GM23338 (cell line): ENCODE results near the gene WDR62. TPM values are rescaled to one million over a fixed set of nuclear protein-coding genes. Genes with fewer than 3 reads are reported as not detected.

Source experiments
- ATAC-seq: fragments of 200-7000 bp; cut with Tn5 transposase; 3 replicates; pipeline ENCODE4 v1.9.1; 2020
- DNase-seq: peaks from one replicate; pipeline ENCODE4 v3.0.0-alpha.2; 2015; ENCODE audit warnings: low spot score
- H2AFZ ChIP-seq: fragments of 200-600 bp; sonication (generic); 2 replicates; pipeline ENCODE4 v1.8.0; 2016; ENCODE audit warnings: antibody characterized with exemption, mild to moderate bottlenecking, moderate library complexity
- H3F3A ChIP-seq: fragments of 200-600 bp; sonication (generic); replicated peaks from 2 replicates; pipeline ENCODE4 v1.8.0; 2017; ENCODE audit warnings: antibody characterized with exemption, mixed run types, low read depth
- H3K27ac ChIP-seq: fragments of 200-600 bp; sonication (generic); 2 replicates; pipeline ENCODE4 v1.6.1; 2016; ENCODE audit warnings: low read depth
- H3K27me3 ChIP-seq: fragments of 200-600 bp; sonication (generic); 2 replicates; pipeline ENCODE4 v1.8.0; 2016; ENCODE audit warnings: mild to moderate bottlenecking, mixed run types, moderate library complexity; ENCODE audit not compliant: insufficient read depth
- H3K36me3 ChIP-seq: fragments of 200-600 bp; sonication (generic); 2 replicates; pipeline ENCODE4 v1.8.0; 2016; ENCODE audit warnings: mild to moderate bottlenecking; ENCODE audit not compliant: insufficient read depth
- H3K4me1 ChIP-seq: fragments of 200-600 bp; sonication (generic); 2 replicates; pipeline ENCODE4 v1.8.0; 2016; ENCODE audit warnings: mild to moderate bottlenecking, moderate library complexity; ENCODE audit not compliant: insufficient read depth
- H3K4me2 ChIP-seq: fragments of 200-600 bp; sonication (generic); 2 replicates; pipeline ENCODE4 v1.7.1; 2017; ENCODE audit warnings: mixed run types
- H3K4me3 ChIP-seq: fragments of 200-600 bp; sonication (generic); 2 replicates; pipeline ENCODE4 v1.6.1; 2016; ENCODE audit warnings: mixed run types
- H3K79me2 ChIP-seq: fragments of 200-600 bp; sonication (generic); replicated peaks from 2 replicates; pipeline ENCODE4 v1.8.0; 2017; ENCODE audit warnings: mild to moderate bottlenecking; ENCODE audit not compliant: insufficient read depth
- H3K9me2 ChIP-seq: fragments of 200-600 bp; sonication (generic); 2 replicates; pipeline ENCODE4 v1.8.0; 2017; ENCODE audit not compliant: insufficient read depth
- H4K20me1 ChIP-seq: fragments of 200-600 bp; sonication (generic); replicated peaks from 2 replicates; pipeline ENCODE4 v1.8.0; 2017; ENCODE audit warnings: mild to moderate bottlenecking; ENCODE audit not compliant: insufficient read depth
- H3K27ac Mint-ChIP-seq: 2 replicates; pipeline ENCODE4 v1.8.0; 2020; ENCODE audit warnings: inconsistent platforms, mild to moderate bottlenecking, moderate library complexity, mixed read lengths
- H3K27me3 Mint-ChIP-seq: 3 replicates; pipeline ENCODE4 v1.8.0; 2022; ENCODE audit warnings: low read depth, mild to moderate bottlenecking, moderate library complexity, mixed read lengths, inconsistent platforms; ENCODE audit not compliant: insufficient read depth, poor library complexity
- H3K36me3 Mint-ChIP-seq: 3 replicates; pipeline ENCODE4 v1.8.0; 2021; ENCODE audit warnings: low read depth, mild to moderate bottlenecking, inconsistent platforms, moderate library complexity, mixed read lengths
- H3K4me1 Mint-ChIP-seq: 3 replicates; pipeline ENCODE4 v1.8.0; 2020; ENCODE audit warnings: mild to moderate bottlenecking, inconsistent platforms, mixed read lengths
- H3K4me3 Mint-ChIP-seq: 3 replicates; pipeline ENCODE4 v1.8.0; 2021; ENCODE audit warnings: moderate library complexity, mild to moderate bottlenecking, inconsistent platforms, mixed read lengths
- H3K9me3 Mint-ChIP-seq: 3 replicates; pipeline ENCODE4 v1.8.0; 2020; ENCODE audit warnings: moderate library complexity, mild to moderate bottlenecking, inconsistent platforms, mixed read lengths
- CREB1 ChIP-seq: fragments of 250-450 bp; sonication (Bioruptor Pico); IDR thresholded peaks from 2 replicates; pipeline ENCODE4 v1.5.0; 2020; ENCODE audit warnings: low read depth, mild to moderate bottlenecking, moderate library complexity
- CTCF ChIP-seq, 2 experiments: fragments of 200-600 bp in 1 of 2; sonication (generic) in 1 of 2; conservative IDR thresholded peaks; 2 replicates each; pipeline versions ENCODE4 v1.5.1 to v1.6.1; 2016 to 2017; ENCODE audit warnings: antibody characterized with exemption in 2 of 2, low read depth in 2 of 2, mild to moderate bottlenecking in 2 of 2, moderate library complexity in 1 of 2
- ETS1 ChIP-seq: IDR thresholded peaks from 2 replicates; pipeline ENCODE4 v1.6.1; 2016; ENCODE audit warnings: antibody characterized with exemption
- EZH2 ChIP-seq: fragments of 200-600 bp; sonication (generic); IDR thresholded peaks from one replicate; pipeline ENCODE4 v1.8.0; 2017; ENCODE audit warnings: antibody characterized with exemption, mild to moderate bottlenecking, low read depth; ENCODE audit not compliant: unreplicated experiment
- EZH2phosphoT487 ChIP-seq: fragments of 200-600 bp; sonication (generic); IDR thresholded peaks from one replicate; pipeline ENCODE4 v1.8.1; 2018; ENCODE audit warnings: antibody characterized with exemption; ENCODE audit not compliant: unreplicated experiment
- JUNB ChIP-seq: IDR thresholded peaks from one replicate; pipeline ENCODE4 v1.6.1; 2016; ENCODE audit warnings: antibody characterized with exemption; ENCODE audit not compliant: unreplicated experiment
- NANOG ChIP-seq: IDR thresholded peaks from 2 replicates; pipeline ENCODE4 v1.6.1; 2016; ENCODE audit warnings: antibody characterized with exemption, borderline replicate concordance
- POLR2AphosphoS5 ChIP-seq: IDR thresholded peaks from 2 replicates; pipeline ENCODE4 v1.6.1; 2016; ENCODE audit warnings: antibody characterized with exemption, low read depth
- REST ChIP-seq: IDR thresholded peaks from one replicate; pipeline ENCODE4 v1.6.1; 2018; ENCODE audit warnings: antibody characterized with exemption; ENCODE audit not compliant: unreplicated experiment
- STAT1 ChIP-seq: IDR thresholded peaks from one replicate; pipeline ENCODE4 v1.6.1; 2016; ENCODE audit warnings: antibody characterized with exemption; ENCODE audit not compliant: unreplicated experiment
- ZNF114 ChIP-seq: fragments of 250-450 bp; sonication (Bioruptor Pico); IDR thresholded peaks from 2 replicates; pipeline ENCODE4 v1.5.0; 2020; ENCODE audit warnings: mild to moderate bottlenecking, moderate library complexity
- ZNF331 ChIP-seq: fragments of 250-450 bp; sonication (Bioruptor Pico); IDR thresholded peaks from 2 replicates; pipeline ENCODE4 v1.5.0; 2020; ENCODE audit warnings: low read depth, mild to moderate bottlenecking, moderate library complexity
- ZNF462 ChIP-seq: fragments of 250-450 bp; sonication (Bioruptor Pico); IDR thresholded peaks from 2 replicates; pipeline ENCODE4 v1.5.0; 2020; ENCODE audit warnings: mild to moderate bottlenecking, moderate library complexity
- polyA plus RNA-seq: library from polyadenylated mRNA; unstranded; fragments of >200 nt; fragmentation: Nextera tagmentation; extraction: Ambion mirVana; gene quantifications from 2 replicates; pipeline ENCODE4 v1.2.1, GENCODE V29; 2016
- total RNA-seq: library from RNA; depleted of rRNA; stranded (reverse); fragments of >200 nt; shearing (Covaris generic); gene quantifications from 2 replicates; pipeline ENCODE4 v1.2.3, GENCODE V29; 2014

WDR62 gene
- total and polyA plus RNA-seq, 2 experiments from 2014 or later = 14.1 to 45.4 TPM

- Mint-ChIP-seq H3K27ac (no peak overlapping the region), H3K4me1 (no peaks in the 10 kb centered on the region), H3K4me3 (no peak overlapping the region), H3K27me3 (peaks cover 6% of the 10 kb centered on the region), H3K36me3 (peaks cover 70% of the 10 kb centered on the region), H3K9me3 (no peaks in the 10 kb centered on the region)
- Histone ChIP-seq H3F3A (0 out of 2 replicates have a peak, but pooled peaks cover 6% of the 10 kb centered on the region), H3K27me3 (no peaks in the 10 kb centered on the region), H3K4me3 (no peak overlapping the region), H3K4me2 (no peak overlapping the region), H3K4me1 (no peaks in the 10 kb centered on the region), H3K9me2 (no peaks in the 10 kb centered on the region), H4K20me1 (peaks cover 12% of the 10 kb centered on the region), H3K27ac (no peak overlapping the region), H2AFZ (no peak overlapping the region), H3K36me3 (peaks cover 42% of the 10 kb centered on the region), H3K79me2 (no peaks in the 10 kb centered on the region)
- TF ChIP-seq REST (no peak), EZH2phosphoT487 (no peak), CREB1 (CRISPR knock-in tag) (no peak), ZNF331 (CRISPR knock-in tag) (no peak), ZNF114 (CRISPR knock-in tag) (no peak), JUNB (no peak), STAT1 (no peak), ETS1 (no peak), CTCF (conservative IDR thresholded peaks at IDR 0.05; ENCODE audit: low read depth in 2 of 2) (no peak), NANOG (no peak), POLR2AphosphoS5 (no peak), ZNF462 (no peak), EZH2 (no peak)
- ATAC-seq = no peak
- no peak for DNase-seq
Measured at GRCh38 chr19:36082916-36083315, 28.2 kb downstream of the WDR62 start.
